SK-N-SH treated with all-trans-retinoic acid at 6 μM for 48 hours (cell line): Measurements from ENCODE around the gene SLC35F3.

Source experiments
- ATAC-seq: fragments of 200-7000 bp; cut with Tn5 transposase; 3 replicates; pipeline ENCODE4 v1.9.1; 2020; ENCODE audit warnings: mild to moderate bottlenecking, moderate library complexity
- ARNTL ChIP-seq: fragments of 450-650 bp; formaldehyde crosslinking; IDR thresholded peaks from 2 replicates; pipeline ENCODE4 v1.5.0; 2020; ENCODE audit warnings: low read depth, mild to moderate bottlenecking, moderate library complexity, borderline replicate concordance
- BACH2 ChIP-seq: fragments of 250-450 bp; sonication (Bioruptor Pico); IDR thresholded peaks from 2 replicates; pipeline ENCODE4 v1.9.0; 2021; ENCODE audit warnings: mild to moderate bottlenecking, borderline replicate concordance
- CSDC2 ChIP-seq: fragments of 250-450 bp; sonication (Bioruptor Pico); IDR thresholded peaks from 2 replicates; pipeline ENCODE4 v1.5.0; 2020; ENCODE audit warnings: mild to moderate bottlenecking, moderate library complexity
- CSRNP3 ChIP-seq: fragments of 250-450 bp; sonication (Bioruptor Pico); IDR thresholded peaks from 2 replicates; pipeline ENCODE4 v1.5.1; 2021; ENCODE audit warnings: mild to moderate bottlenecking, moderate library complexity
- ESRRG ChIP-seq: fragments of 250-450 bp; sonication (Bioruptor Pico); IDR thresholded peaks from 2 replicates; pipeline ENCODE4 v1.6.1; 2021; ENCODE audit warnings: mild to moderate bottlenecking
- GLIS3 ChIP-seq: fragments of 250-450 bp; sonication (Bioruptor Pico); IDR thresholded peaks from 2 replicates; pipeline ENCODE4 v1.5.0; 2020; ENCODE audit warnings: mild to moderate bottlenecking, moderate library complexity
- ISL1 ChIP-seq: fragments of 250-450 bp; sonication (Bioruptor Pico); IDR thresholded peaks from 2 replicates; pipeline ENCODE4 v2.1.2; 2022; ENCODE audit warnings: mild to moderate bottlenecking, moderate library complexity
- OSR1 ChIP-seq: fragments of 250-450 bp; sonication (Bioruptor Pico); IDR thresholded peaks from 2 replicates; pipeline ENCODE4 v1.8.0; 2022; ENCODE audit warnings: moderate library complexity, mild to moderate bottlenecking, inconsistent platforms
- POU6F1 ChIP-seq: fragments of 250-450 bp; sonication (Bioruptor Pico); IDR thresholded peaks from 2 replicates; pipeline ENCODE4 v1.8.0; 2021; ENCODE audit warnings: low read depth, mild to moderate bottlenecking, moderate library complexity, borderline replicate concordance
- PPARA ChIP-seq: fragments of 250-450 bp; sonication (Bioruptor Pico); IDR thresholded peaks from 2 replicates; pipeline ENCODE4 v1.5.0; 2020; ENCODE audit warnings: mild to moderate bottlenecking, borderline replicate concordance
- TCF4 ChIP-seq: fragments of 250-450 bp; sonication (Bioruptor Pico); IDR thresholded peaks from 2 replicates; pipeline ENCODE4 v1.8.0; 2021; ENCODE audit warnings: mild to moderate bottlenecking, moderate library complexity, borderline replicate concordance
- TOX ChIP-seq: fragments of 250-450 bp; sonication (Bioruptor Pico); IDR thresholded peaks from 2 replicates; pipeline ENCODE4 v1.8.0; 2021; ENCODE audit warnings: mild to moderate bottlenecking, moderate library complexity, borderline replicate concordance
- TSHZ2 ChIP-seq: fragments of 250-450 bp; sonication (Bioruptor Pico); IDR thresholded peaks from 2 replicates; pipeline ENCODE4 v1.5.0; 2020; ENCODE audit warnings: mild to moderate bottlenecking, moderate library complexity
- ZC3H10 ChIP-seq: fragments of 250-450 bp; sonication (Bioruptor Pico); IDR thresholded peaks from 2 replicates; pipeline ENCODE4 v1.5.1; 2021; ENCODE audit warnings: mild to moderate bottlenecking, moderate library complexity
- ZFP3 ChIP-seq: fragments of 250-450 bp; sonication (Bioruptor Pico); IDR thresholded peaks from 2 replicates; pipeline ENCODE4 v1.5.0; 2020; ENCODE audit warnings: mild to moderate bottlenecking, moderate library complexity
- TF ChIP-seq, protein P1 (sequence below): fragments of 250-450 bp; sonication (Bioruptor Pico); IDR thresholded peaks from 2 replicates; pipeline ENCODE4 v1.5.1; 2020; ENCODE audit warnings: low read depth, mild to moderate bottlenecking, moderate library complexity
- TF ChIP-seq, protein P2 (sequence below): fragments of 250-450 bp; sonication (Bioruptor Pico); IDR thresholded peaks from 2 replicates; pipeline ENCODE4 v1.8.0; 2020; ENCODE audit warnings: mild to moderate bottlenecking, moderate library complexity, borderline replicate concordance

Gene SLC35F3

GRCh38 chr1:233998891-233999290, 94.4 kb downstream of the SLC35F3 start:
- TF ChIP-seq TCF4 (CRISPR knock-in tag): no peak
- TF ChIP-seq ZFP3 (CRISPR knock-in tag): no peak
- no peak for TF ChIP-seq TSHZ2 (CRISPR knock-in tag)
- TF ChIP-seq ESRRG: no peak
- TF ChIP-seq ARNTL: no peak
- TF ChIP-seq, protein P1, sequence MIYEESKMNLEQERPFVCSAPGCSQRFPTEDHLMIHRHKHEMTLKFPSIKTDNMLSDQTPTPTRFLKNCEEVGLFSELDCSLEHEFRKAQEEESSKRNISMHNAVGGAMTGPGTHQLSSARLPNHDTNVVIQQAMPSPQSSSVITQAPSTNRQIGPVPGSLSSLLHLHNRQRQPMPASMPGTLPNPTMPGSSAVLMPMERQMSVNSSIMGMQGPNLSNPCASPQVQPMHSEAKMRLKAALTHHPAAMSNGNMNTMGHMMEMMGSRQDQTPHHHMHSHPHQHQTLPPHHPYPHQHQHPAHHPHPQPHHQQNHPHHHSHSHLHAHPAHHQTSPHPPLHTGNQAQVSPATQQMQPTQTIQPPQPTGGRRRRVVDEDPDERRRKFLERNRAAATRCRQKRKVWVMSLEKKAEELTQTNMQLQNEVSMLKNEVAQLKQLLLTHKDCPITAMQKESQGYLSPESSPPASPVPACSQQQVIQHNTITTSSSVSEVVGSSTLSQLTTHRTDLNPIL (CRISPR knock-in tag): no peak
- no peak for TF ChIP-seq OSR1 (CRISPR knock-in tag)
- no peak for TF ChIP-seq POU6F1 (CRISPR knock-in tag)
- TF ChIP-seq PPARA (CRISPR knock-in tag): no peak
- TF ChIP-seq BACH2: no peak
- TF ChIP-seq ISL1: no peak
- no peak for ATAC-seq

DNA sequence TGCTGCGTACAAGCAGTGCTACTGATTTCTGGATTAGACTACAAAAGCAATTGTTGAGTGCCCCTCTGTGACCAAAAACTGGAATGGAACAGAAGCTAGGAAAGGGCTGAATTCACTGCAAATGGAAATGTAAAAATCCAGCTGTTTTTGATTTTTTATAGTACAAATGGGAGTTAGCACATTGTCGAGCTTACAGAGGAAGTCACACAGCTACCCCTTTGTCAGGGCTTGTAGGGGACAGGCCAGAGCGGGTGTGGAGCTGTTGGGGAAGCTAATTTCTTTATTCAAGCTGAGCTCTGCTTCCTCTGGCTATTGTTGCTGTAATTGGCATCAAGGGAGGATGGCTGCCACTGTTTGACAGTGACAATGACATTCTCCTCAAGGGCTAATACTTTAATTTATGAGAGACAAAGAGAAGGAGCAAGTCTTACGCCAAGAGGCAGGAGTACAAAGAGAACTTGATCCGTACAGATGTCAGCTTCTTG, 96.1 kb downstream of the SLC35F3 start:
- no peak for ATAC-seq
- TF ChIP-seq TOX (CRISPR knock-in tag) (no peak), ARNTL (no peak), PPARA (CRISPR knock-in tag) (no peak), POU6F1 (CRISPR knock-in tag) (no peak), TSHZ2 (CRISPR knock-in tag) (no peak), ISL1 (no peak), CSDC2 (CRISPR knock-in tag) (no peak), GLIS3 (CRISPR knock-in tag) (no peak), ZC3H10 (CRISPR knock-in tag) (no peak), CSRNP3 (CRISPR knock-in tag) (no peak)
- TF ChIP-seq, protein P2, sequence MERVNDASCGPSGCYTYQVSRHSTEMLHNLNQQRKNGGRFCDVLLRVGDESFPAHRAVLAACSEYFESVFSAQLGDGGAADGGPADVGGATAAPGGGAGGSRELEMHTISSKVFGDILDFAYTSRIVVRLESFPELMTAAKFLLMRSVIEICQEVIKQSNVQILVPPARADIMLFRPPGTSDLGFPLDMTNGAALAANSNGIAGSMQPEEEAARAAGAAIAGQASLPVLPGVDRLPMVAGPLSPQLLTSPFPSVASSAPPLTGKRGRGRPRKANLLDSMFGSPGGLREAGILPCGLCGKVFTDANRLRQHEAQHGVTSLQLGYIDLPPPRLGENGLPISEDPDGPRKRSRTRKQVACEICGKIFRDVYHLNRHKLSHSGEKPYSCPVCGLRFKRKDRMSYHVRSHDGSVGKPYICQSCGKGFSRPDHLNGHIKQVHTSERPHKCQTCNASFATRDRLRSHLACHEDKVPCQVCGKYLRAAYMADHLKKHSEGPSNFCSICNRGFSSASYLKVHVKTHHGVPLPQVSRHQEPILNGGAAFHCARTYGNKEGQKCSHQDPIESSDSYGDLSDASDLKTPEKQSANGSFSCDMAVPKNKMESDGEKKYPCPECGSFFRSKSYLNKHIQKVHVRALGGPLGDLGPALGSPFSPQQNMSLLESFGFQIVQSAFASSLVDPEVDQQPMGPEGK (CRISPR knock-in tag): no peak
